Prostate gland (tissue), 2 donors: Measurements from ENCODE around the gene TRAP1. TPM values are rescaled to one million over a fixed set of nuclear protein-coding genes. Genes with fewer than 3 reads are reported as not detected.

Source experiments
- DNase-seq: peaks from one replicate; pipeline ENCODE4 v3.0.0-alpha.2; 2019; ENCODE audit warnings: low spot score
- H3K27ac ChIP-seq, 2 donors: fragments of 200-600 bp; sonication (generic); 2 replicates each; pipeline ENCODE4 v1.5.1; 2017 to 2019
- H3K27me3 ChIP-seq: fragments of 200-600 bp; sonication (generic); replicated peaks from 2 replicates; pipeline ENCODE4 v1.5.1; 2019; ENCODE audit not compliant: insufficient read depth
- H3K36me3 ChIP-seq, 2 donors: fragments of 200-600 bp; sonication (generic); 1 replicate in 1 of 2; 2 replicates in 1 of 2; pipeline versions ENCODE4 v1.5.1 to v1.8.1; 2017 to 2019
- H3K4me1 ChIP-seq: fragments of 200-600 bp; sonication (generic); replicated peaks from 2 replicates; pipeline ENCODE4 v1.5.1; 2019
- H3K4me3 ChIP-seq, 2 donors: fragments of 200-600 bp; sonication (generic); 2 replicates each; pipeline ENCODE4 v1.5.1; 2017 to 2019
- H3K9me3 ChIP-seq: fragments of 200-600 bp; sonication (generic); 2 replicates; pipeline ENCODE4 v1.5.1; 2017
- POLR2A ChIP-seq: fragments of 450-650 bp; IDR thresholded peaks from one replicate; pipeline ENCODE4 v1.6.1; 2016; ENCODE audit warnings: antibody characterized with exemption, mild to moderate bottlenecking
- POLR2AphosphoS5 ChIP-seq: sonication (generic); formaldehyde crosslinking; IDR thresholded peaks from one replicate; pipeline ENCODE4 v1.6.1; 2017; ENCODE audit warnings: antibody characterized with exemption
- WGBS: methylation state at CpG from one replicate; pipeline ENCODE4 v1.1.5; 2018; 5-methylcytosine and 5-hydroxymethylcytosine counted together
- intact Hi-C: fragments of 100-400 bp; cut with DNase I; formaldehyde crosslinking; loops from one replicate; pipeline ENCODE4 v1.14.2; 2022
- total RNA-seq, 2 donors: library from RNA; depleted of rRNA; stranded (reverse); fragments of >200 nt; gene quantifications; one replicate each; pipeline ENCODE4 v1.1.0, GENCODE V29; 2016
- TF ChIP-seq, protein P1 (sequence below), 4 experiments: fragments of 200-600 bp in 2 of 4; fragments of 450-650 bp in 2 of 4; sonication (generic) in 2 of 4; IDR thresholded peaks; 1 replicate in 3 of 4; 2 replicates in 1 of 4; pipeline ENCODE4 v1.5.1; 2016 to 2019; ENCODE audit warnings: antibody characterized with exemption in 4 of 4, mild to moderate bottlenecking in 2 of 4, moderate library complexity in 2 of 4

The TRAP1 gene
- total RNA-seq, 2 donors from 2014 or later, result 71.2 to 88.6 TPM

DNA sequence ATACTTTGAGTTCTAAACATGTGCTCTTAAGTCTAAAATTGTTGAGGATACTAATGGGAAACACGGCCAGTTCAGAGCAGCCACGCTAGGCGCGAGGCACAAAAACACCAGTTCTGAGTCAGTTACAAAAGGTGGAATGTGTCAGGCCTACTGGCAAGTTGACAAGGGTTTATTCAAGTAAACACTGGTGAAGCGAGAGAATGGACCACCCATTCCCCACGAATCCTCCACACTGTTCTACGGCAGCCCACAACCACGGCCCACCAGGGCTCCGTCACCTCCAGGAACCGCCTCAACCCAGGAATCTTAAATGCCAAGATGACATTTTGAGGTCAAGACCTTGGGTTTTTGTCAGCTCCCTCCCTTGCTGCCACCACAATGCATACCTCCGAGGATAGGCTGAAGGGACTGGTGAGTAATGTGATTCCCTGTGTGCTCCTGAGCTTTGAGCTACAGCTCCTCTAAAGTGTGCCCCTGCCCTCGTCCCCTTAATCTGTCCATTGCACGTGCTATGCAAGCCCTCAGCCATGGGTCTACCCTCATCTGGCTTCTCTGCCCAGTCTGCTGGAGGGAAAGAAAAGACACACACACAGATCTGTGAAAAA is 28.5 kb upstream of the TRAP1 start:
- no peak for DNase-seq
- Histone ChIP-seq H3K36me3 (no peaks in the 10 kb centered on the region), H3K4me3 (no peak overlapping the region), H3K9me3 (no peaks in the 10 kb centered on the region), H3K27me3 (no peaks in the 10 kb centered on the region), H3K27ac (no peak overlapping the region), H3K4me1 (no peaks in the 10 kb centered on the region)
- no peak for TF ChIP-seq POLR2A
- TF ChIP-seq, protein P1, sequence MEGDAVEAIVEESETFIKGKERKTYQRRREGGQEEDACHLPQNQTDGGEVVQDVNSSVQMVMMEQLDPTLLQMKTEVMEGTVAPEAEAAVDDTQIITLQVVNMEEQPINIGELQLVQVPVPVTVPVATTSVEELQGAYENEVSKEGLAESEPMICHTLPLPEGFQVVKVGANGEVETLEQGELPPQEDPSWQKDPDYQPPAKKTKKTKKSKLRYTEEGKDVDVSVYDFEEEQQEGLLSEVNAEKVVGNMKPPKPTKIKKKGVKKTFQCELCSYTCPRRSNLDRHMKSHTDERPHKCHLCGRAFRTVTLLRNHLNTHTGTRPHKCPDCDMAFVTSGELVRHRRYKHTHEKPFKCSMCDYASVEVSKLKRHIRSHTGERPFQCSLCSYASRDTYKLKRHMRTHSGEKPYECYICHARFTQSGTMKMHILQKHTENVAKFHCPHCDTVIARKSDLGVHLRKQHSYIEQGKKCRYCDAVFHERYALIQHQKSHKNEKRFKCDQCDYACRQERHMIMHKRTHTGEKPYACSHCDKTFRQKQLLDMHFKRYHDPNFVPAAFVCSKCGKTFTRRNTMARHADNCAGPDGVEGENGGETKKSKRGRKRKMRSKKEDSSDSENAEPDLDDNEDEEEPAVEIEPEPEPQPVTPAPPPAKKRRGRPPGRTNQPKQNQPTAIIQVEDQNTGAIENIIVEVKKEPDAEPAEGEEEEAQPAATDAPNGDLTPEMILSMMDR (IDR thresholded peaks at IDR 0.05), result no peak
- TF ChIP-seq POLR2AphosphoS5, result no peak
- WGBS, result 56% methylated on average over 13 of the region's 13 CpGs
- intact Hi-C loops, result no loop called here

DNA sequence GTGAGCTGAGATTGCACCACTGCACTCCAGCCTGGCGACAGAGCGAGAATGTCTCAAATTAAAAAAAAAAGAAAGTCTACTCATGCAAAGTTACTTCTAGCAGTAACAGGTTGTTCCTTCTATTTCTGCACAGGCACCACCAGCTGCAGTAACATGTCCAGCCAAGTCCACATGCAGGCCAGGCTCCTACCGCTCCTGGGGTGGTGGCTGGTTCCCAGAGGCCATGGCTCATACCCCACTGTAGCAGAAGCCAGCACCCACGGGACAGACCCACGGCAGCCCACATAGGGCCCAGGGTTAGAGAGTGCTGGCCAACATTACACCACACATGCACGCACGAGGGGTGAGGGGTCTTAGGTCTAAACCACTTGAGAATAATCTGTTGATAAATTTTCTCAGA is 26.7 kb upstream of the TRAP1 start:
- DNase-seq, result no peak
- Histone ChIP-seq H3K27ac (no peak overlapping the region), H3K4me3 (no peak overlapping the region), H3K9me3 (no peaks in the 10 kb centered on the region), H3K27me3 (no peaks in the 10 kb centered on the region), H3K4me1 (no peaks in the 10 kb centered on the region), H3K36me3 (peaks cover 9 to 12% of the 10 kb centered on the region in 2 donors)
- TF ChIP-seq POLR2AphosphoS5 (no peak), POLR2A (no peak)
- TF ChIP-seq, protein P1 (IDR thresholded peaks at IDR 0.05), result no peak
- intact Hi-C loops, result no loop called here
- WGBS, result 92% methylated on average over 7 of the region's 7 CpGs

DNA sequence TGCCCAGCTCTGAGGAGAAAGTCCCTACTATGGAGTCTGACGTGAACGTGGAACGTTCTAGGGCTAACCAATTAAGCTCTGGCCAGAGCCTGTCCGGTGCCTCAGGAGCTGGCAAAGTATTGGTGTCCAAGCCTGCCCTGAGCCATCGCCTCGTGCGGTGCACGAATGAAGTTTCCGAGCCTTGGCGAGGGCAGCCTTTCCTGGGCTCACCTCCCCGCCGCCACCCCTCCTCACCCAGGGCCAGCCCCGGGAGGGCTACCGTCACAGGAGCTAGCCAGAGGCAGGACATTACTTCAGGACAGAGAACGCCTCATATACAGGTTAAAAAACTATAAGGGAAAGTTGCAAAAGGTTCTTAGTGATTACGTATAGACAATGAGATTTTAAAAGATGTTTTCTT is 23.6 kb upstream of the TRAP1 start:
- H3K36me3 ChIP-seq, result peaks cover 10 to 24% of the 10 kb centered on the region in 2 donors
- no peaks in the 10 kb centered on the region for H3K27me3 ChIP-seq
- no peaks in the 10 kb centered on the region for H3K4me1 ChIP-seq
- H3K27ac ChIP-seq, result no peak overlapping the region
- intact Hi-C loops, result no loop called here
- 93% methylated on average over 16 of the region's 16 CpGs for WGBS
- no peaks in the 10 kb centered on the region for H3K9me3 ChIP-seq
- TF ChIP-seq POLR2AphosphoS5 (no peak), POLR2A (no peak)
- TF ChIP-seq, protein P1 (IDR thresholded peaks at IDR 0.05), result no peak
- no peak for DNase-seq
- H3K4me3 ChIP-seq, result no peak overlapping the region

- DNase-seq, result no peak
- peaks cover 17 to 32% of the 10 kb centered on the region in 2 donors for H3K36me3 ChIP-seq
- no peaks in the 10 kb centered on the region for H3K27me3 ChIP-seq
- H3K27ac ChIP-seq, result no peak overlapping the region
- no peak overlapping the region for H3K4me3 ChIP-seq
- intact Hi-C loops, result no loop called here
- TF ChIP-seq POLR2A (no peak), POLR2AphosphoS5 (no peak)
- TF ChIP-seq, protein P1 (IDR thresholded peaks at IDR 0.05), result no peak
- no peaks in the 10 kb centered on the region for H3K9me3 ChIP-seq
- H3K4me1 ChIP-seq, result no peaks in the 10 kb centered on the region
- WGBS, result 95% methylated on average over 14 of the region's 14 CpGs
Observed at GRCh38 chr16:3740186-3740585, 22.9 kb upstream of the TRAP1 start.

DNA sequence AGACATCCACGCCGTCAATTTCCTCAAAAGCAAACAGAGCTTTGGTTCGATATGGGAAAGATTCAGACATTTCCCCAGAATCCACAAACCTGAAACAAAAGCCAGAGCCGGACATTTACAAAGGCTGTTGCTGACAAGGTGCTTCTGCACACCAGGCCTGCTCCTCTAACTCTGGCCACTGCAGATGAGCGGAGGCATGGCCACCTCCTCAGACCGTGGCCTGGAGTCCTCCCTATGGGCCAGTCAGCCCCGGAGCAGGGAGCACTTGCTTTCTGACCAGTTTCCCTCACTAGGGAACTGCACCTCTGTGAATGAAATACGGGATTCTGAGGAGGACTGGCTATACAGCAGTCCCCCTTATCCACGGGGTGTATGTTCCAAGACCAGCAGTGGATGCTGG is 22.3 kb upstream of the TRAP1 start:
- H3K27me3 ChIP-seq, result no peaks in the 10 kb centered on the region
- H3K4me1 ChIP-seq, result no peaks in the 10 kb centered on the region
- no peak overlapping the region for H3K4me3 ChIP-seq
- intact Hi-C loops, result no loop called here
- H3K36me3 ChIP-seq, result peaks cover 17 to 36% of the 10 kb centered on the region in 2 donors
- TF ChIP-seq, protein P1 (IDR thresholded peaks at IDR 0.05), result no peak
- TF ChIP-seq POLR2A (no peak), POLR2AphosphoS5 (no peak)
- DNase-seq, result no peak
- H3K9me3 ChIP-seq, result no peaks in the 10 kb centered on the region
- H3K27ac ChIP-seq, result no peak overlapping the region
- WGBS, result 91% methylated on average over 9 of the region's 9 CpGs
